Neural cell (in vitro differentiated cells): ENCODE data around the gene EMD.

Experiments used
- CTCF ChIP-seq: fragments of 450-650 bp; IDR thresholded peaks from 2 replicates; pipeline ENCODE4 v1.5.1; 2014; ENCODE audit warnings: antibody characterized with exemption, mild to moderate bottlenecking, moderate library complexity; ENCODE audit not compliant: poor library complexity, severe bottlenecking
- EP300 ChIP-seq: fragments of 450-650 bp; conservative IDR thresholded peaks from 2 replicates; pipeline ENCODE4 v1.6.1; 2014; ENCODE audit warnings: antibody characterized with exemption, mild to moderate bottlenecking, moderate library complexity; ENCODE audit not compliant: poor library complexity, severe bottlenecking
- EZH2 ChIP-seq: fragments of 200-600, 300-800 bp; shearing (Covaris generic), sonication (generic); IDR thresholded peaks from 2 replicates; pipeline ENCODE4 v1.6.1; 2014; ENCODE audit warnings: antibody characterized with exemption, low read length, borderline replicate concordance, mild to moderate bottlenecking; ENCODE audit not compliant: insufficient read depth, poor library complexity, severe bottlenecking
- MXI1 ChIP-seq: fragments of 450-650 bp; conservative IDR thresholded peaks from 2 replicates; pipeline ENCODE4 v1.6.1; 2014; ENCODE audit warnings: antibody characterized with exemption, mild to moderate bottlenecking; ENCODE audit not compliant: poor library complexity, severe bottlenecking
- POLR2AphosphoS5 ChIP-seq: IDR thresholded peaks from 2 replicates; pipeline ENCODE4 v1.6.1; 2012
- SMC3 ChIP-seq: fragments of 450-650 bp; conservative IDR thresholded peaks from 2 replicates; pipeline ENCODE4 v1.6.1; 2014; ENCODE audit warnings: antibody characterized with exemption, mild to moderate bottlenecking, moderate library complexity; ENCODE audit not compliant: poor library complexity
- TAF1 ChIP-seq: IDR thresholded peaks from 2 replicates; pipeline ENCODE4 v1.6.1; 2012; ENCODE audit warnings: low read depth
- TF ChIP-seq, protein P1 (sequence below): IDR thresholded peaks from 2 replicates; pipeline ENCODE4 v1.6.1; 2012; ENCODE audit warnings: borderline replicate concordance

- TF ChIP-seq CTCF (no peak), EZH2 (no peak), MXI1 (no peak), POLR2AphosphoS5 (no peak), SMC3 (no peak), TAF1 (no peak), EP300 (no peak)
- TF ChIP-seq, protein P1, sequence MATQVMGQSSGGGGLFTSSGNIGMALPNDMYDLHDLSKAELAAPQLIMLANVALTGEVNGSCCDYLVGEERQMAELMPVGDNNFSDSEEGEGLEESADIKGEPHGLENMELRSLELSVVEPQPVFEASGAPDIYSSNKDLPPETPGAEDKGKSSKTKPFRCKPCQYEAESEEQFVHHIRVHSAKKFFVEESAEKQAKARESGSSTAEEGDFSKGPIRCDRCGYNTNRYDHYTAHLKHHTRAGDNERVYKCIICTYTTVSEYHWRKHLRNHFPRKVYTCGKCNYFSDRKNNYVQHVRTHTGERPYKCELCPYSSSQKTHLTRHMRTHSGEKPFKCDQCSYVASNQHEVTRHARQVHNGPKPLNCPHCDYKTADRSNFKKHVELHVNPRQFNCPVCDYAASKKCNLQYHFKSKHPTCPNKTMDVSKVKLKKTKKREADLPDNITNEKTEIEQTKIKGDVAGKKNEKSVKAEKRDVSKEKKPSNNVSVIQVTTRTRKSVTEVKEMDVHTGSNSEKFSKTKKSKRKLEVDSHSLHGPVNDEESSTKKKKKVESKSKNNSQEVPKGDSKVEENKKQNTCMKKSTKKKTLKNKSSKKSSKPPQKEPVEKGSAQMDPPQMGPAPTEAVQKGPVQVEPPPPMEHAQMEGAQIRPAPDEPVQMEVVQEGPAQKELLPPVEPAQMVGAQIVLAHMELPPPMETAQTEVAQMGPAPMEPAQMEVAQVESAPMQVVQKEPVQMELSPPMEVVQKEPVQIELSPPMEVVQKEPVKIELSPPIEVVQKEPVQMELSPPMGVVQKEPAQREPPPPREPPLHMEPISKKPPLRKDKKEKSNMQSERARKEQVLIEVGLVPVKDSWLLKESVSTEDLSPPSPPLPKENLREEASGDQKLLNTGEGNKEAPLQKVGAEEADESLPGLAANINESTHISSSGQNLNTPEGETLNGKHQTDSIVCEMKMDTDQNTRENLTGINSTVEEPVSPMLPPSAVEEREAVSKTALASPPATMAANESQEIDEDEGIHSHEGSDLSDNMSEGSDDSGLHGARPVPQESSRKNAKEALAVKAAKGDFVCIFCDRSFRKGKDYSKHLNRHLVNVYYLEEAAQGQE = no peak
Measured at GRCh38 chrX:154352466-154352865, 26.6 kb upstream of the EMD start.
